Measurements from ENCODE around the gene TOMM40L. TPM values are rescaled to one million over a fixed set of nuclear protein-coding genes. Genes with fewer than 3 reads are reported as not detected.

TOMM40L gene
- total RNA-seq, 1 experiment from 2014 or later: 15.0 TPM

GRCh38 chr1:161218301-161219077 lies 7.4 kb upstream of the TOMM40L start:
- BruUV-seq (replicated peaks): no TSS peak
- H3K27me3 Mint-ChIP-seq (ENCODE audit: unreplicated experiment): peaks cover 43% of the 10 kb centered on the region
- CTCF ChIA-PET: no interaction called here
- H3K9me3 Mint-ChIP-seq (ENCODE audit: low read depth, unreplicated experiment): no peaks in the 10 kb centered on the region
- TF ChIP-seq, protein P1, sequence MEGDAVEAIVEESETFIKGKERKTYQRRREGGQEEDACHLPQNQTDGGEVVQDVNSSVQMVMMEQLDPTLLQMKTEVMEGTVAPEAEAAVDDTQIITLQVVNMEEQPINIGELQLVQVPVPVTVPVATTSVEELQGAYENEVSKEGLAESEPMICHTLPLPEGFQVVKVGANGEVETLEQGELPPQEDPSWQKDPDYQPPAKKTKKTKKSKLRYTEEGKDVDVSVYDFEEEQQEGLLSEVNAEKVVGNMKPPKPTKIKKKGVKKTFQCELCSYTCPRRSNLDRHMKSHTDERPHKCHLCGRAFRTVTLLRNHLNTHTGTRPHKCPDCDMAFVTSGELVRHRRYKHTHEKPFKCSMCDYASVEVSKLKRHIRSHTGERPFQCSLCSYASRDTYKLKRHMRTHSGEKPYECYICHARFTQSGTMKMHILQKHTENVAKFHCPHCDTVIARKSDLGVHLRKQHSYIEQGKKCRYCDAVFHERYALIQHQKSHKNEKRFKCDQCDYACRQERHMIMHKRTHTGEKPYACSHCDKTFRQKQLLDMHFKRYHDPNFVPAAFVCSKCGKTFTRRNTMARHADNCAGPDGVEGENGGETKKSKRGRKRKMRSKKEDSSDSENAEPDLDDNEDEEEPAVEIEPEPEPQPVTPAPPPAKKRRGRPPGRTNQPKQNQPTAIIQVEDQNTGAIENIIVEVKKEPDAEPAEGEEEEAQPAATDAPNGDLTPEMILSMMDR (IDR thresholded peaks at IDR 0.05; ENCODE audit: unreplicated experiment): no peak
- no peak overlapping the region for H3K4me3 Mint-ChIP-seq (ENCODE audit: low read depth, unreplicated experiment)
- DNase-seq: no peak
- intact Hi-C loops (cut with micrococcal nuclease; ENCODE audit: unreplicated experiment): no loop called here
- peaks cover 10% of the 10 kb centered on the region for H3K4me1 Mint-ChIP-seq (ENCODE audit: low read depth, unreplicated experiment)
- no peak overlapping the region for H3K27ac Mint-ChIP-seq (ENCODE audit: unreplicated experiment)
- peaks cover 20% of the 10 kb centered on the region for H3K36me3 Mint-ChIP-seq (ENCODE audit: insufficient read depth, unreplicated experiment)

GRCh38 chr1:161219078-161219892 lies 6.6 kb upstream of the TOMM40L start:
- intact Hi-C loops (cut with micrococcal nuclease; ENCODE audit: unreplicated experiment): no loop called here
- Mint-ChIP-seq H3K4me3 (ENCODE audit: low read depth, unreplicated experiment) (no peak overlapping the region), H3K9me3 (ENCODE audit: low read depth, unreplicated experiment) (no peaks in the 10 kb centered on the region), H3K27me3 (ENCODE audit: unreplicated experiment) (peaks cover 51% of the 10 kb centered on the region), H3K4me1 (ENCODE audit: low read depth, unreplicated experiment) (peaks cover 18% of the 10 kb centered on the region), H3K27ac (ENCODE audit: unreplicated experiment) (no peak overlapping the region), H3K36me3 (ENCODE audit: insufficient read depth, unreplicated experiment) (peaks cover 16% of the 10 kb centered on the region)
- DNase-seq: no peak
- CTCF ChIA-PET: no interaction called here
- no TSS peak for BruUV-seq (replicated peaks)
- TF ChIP-seq, protein P1 (IDR thresholded peaks at IDR 0.05; ENCODE audit: unreplicated experiment): no peak

- no peak for DNase-seq
- Mint-ChIP-seq H3K4me1 (ENCODE audit: low read depth, unreplicated experiment) (peaks cover 18% of the 10 kb centered on the region), H3K27ac (ENCODE audit: unreplicated experiment) (no peak overlapping the region), H3K4me3 (ENCODE audit: low read depth, unreplicated experiment) (no peak overlapping the region), H3K36me3 (ENCODE audit: insufficient read depth, unreplicated experiment) (peaks cover 10% of the 10 kb centered on the region), H3K27me3 (ENCODE audit: unreplicated experiment) (peaks cover 52% of the 10 kb centered on the region), H3K9me3 (ENCODE audit: low read depth, unreplicated experiment) (no peaks in the 10 kb centered on the region)
- TF ChIP-seq, protein P1 (IDR thresholded peaks at IDR 0.05; ENCODE audit: unreplicated experiment): no peak
- intact Hi-C loops (cut with micrococcal nuclease; ENCODE audit: unreplicated experiment): no loop called here
- CTCF ChIA-PET: no interaction called here
- no TSS peak for BruUV-seq (replicated peaks)
These were observed 5.9 kb upstream of the TOMM40L start for GRCh38 chr1:161220002-161220401.

DNA sequence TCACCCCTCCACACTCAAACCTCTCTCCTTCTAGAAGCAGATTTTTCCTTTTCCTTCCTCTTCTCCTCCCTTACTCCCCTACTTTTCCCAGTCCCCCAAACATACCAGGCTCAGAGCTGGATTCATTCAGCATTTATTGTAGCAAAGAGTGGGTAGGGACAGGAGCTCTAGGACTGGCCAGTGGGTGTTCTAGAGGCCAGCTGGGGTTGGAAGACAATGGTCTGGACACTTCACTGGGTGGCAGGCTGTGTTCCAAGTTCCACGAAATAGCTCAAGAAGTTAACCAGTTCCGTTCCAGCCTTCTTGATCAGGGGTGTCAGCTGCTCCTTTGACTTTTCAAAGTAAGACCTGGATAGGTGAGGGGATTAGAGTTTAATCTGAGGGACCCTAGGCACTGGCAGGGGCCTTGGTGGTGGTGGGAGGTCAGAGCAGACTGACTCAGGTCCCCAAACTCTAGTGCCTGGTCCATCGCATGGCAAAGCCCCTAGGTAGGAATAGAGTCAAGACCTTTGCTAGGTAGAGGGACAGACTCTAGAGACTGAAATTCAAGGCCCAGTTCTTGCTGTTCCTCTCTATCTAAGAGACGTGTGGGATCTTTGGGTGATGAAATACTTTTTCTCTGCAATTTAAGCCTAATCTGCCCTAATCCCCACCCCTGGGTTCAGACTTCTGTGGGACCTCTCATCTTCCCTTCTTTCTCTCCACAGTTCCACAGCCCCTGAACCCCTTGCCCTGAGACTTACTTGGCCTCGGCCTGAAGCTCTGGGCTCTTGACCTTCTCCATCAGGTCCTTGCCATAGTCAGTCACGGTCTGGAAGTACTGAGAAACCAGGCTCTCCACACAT lies 3.5 kb upstream of the TOMM40L start:
- peaks cover 15% of the 10 kb centered on the region for H3K36me3 Mint-ChIP-seq (ENCODE audit: insufficient read depth, unreplicated experiment)
- intact Hi-C loops (cut with micrococcal nuclease; ENCODE audit: unreplicated experiment): loop anchor here (1.0 kb wide), 1 partner anchor 12 kb away; no protein-coding TSS in a partner anchor
- no peaks in the 10 kb centered on the region for H3K9me3 Mint-ChIP-seq (ENCODE audit: low read depth, unreplicated experiment)
- peaks cover 40% of the 10 kb centered on the region for H3K27me3 Mint-ChIP-seq (ENCODE audit: unreplicated experiment)
- no peak overlapping the region for H3K4me3 Mint-ChIP-seq (ENCODE audit: low read depth, unreplicated experiment)
- TF ChIP-seq, protein P1 (IDR thresholded peaks at IDR 0.05; ENCODE audit: unreplicated experiment): no peak
- peaks cover 24% of the 10 kb centered on the region for H3K4me1 Mint-ChIP-seq (ENCODE audit: low read depth, unreplicated experiment)
- H3K27ac Mint-ChIP-seq (ENCODE audit: unreplicated experiment): no peak overlapping the region
- no TSS peak for BruUV-seq (replicated peaks)
- CTCF ChIA-PET: interaction anchor here (0.6 kb wide), 1 partner anchor 55 kb away, joined by 3 read pairs; no protein-coding TSS in a partner anchor
- DNase-seq: no peak
